Stimulated activated CD8-positive, alpha-beta memory T cell treated with anti-CD3 and anti-CD28 coated beads, Interleukin-7, amount 100 ng/mL, for 48 hours (primary cell): ENCODE measurements around the gene STIM1.
A peak's percentile ranks its signal among the peaks of the same experiment; 100 is the strongest.
"Not testable (repeated sequence)": the region's sequence is repeated elsewhere in the genome, so short reads cannot be mapped to it uniquely, and the experiment has no call there.

ENCODE experiments used
- DNase-seq, 2 donors: peaks; one replicate each; pipeline ENCODE4 v3.0.0-alpha.2; 2020; ENCODE audit warnings: low read depth in 1 of 2; ENCODE audit errors: extremely low read depth in 1 of 2

Gene STIM1

DNA sequence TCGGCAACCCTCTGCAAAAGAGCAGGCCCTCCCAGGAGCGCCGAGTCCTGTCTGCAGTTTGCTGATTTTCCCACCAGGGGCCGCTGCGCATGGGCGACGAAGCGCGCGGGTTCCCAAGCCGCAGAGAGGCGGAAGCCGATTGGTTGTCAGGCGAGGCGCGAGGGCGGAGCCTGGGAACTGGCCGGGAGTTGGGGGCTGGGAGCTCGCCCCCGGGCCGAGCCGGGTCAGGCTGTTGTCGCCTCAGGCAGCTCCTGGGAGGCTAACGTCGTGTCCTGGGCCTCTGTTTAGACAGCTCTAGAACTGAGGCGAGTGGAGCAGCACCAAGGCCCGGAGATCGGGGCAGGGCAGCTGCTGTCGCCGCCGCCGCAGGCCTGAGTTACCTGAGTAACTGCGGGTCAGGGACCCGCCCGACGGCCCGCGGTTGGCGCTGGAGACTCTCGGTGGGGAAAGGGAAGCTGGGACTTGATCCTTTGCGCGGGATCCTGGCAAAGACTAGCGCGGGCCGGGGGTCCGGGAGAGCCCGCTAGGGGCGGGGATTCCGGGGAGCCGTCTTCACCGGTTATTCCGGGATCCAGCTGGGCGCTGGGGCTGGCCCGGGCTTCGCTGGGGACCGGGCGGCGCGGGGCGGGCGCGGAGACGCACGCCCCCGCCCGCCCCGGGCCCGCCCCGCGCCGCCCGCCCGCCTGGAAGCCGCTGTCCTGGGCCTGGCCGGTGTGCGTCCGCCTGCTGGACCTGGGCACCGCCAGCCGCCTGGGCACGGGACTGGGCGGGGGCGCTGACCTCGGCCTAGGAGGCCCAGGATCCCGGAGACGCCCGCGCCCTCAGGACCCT lies at the start of gene STIM1:
TSS of gene STIM1 (plus strand) at position 688 of the 831 bp plus-strand sequence. CDS start 607 bp downstream, outside the sequence.
- peak; percentile 95 to 98 for DNase-seq

GRCh38 chr11:3807909-3808860 lies 47.3 kb upstream of the STIM1 start, which contains the start of gene PGAP2:
TSS of gene PGAP2 (plus strand) at chr11:3808560. CDS start at chr11:3811260, 2,700 bp downstream.
- peak in 1 of 2 donors; percentile 29 for DNase-seq

DNA sequence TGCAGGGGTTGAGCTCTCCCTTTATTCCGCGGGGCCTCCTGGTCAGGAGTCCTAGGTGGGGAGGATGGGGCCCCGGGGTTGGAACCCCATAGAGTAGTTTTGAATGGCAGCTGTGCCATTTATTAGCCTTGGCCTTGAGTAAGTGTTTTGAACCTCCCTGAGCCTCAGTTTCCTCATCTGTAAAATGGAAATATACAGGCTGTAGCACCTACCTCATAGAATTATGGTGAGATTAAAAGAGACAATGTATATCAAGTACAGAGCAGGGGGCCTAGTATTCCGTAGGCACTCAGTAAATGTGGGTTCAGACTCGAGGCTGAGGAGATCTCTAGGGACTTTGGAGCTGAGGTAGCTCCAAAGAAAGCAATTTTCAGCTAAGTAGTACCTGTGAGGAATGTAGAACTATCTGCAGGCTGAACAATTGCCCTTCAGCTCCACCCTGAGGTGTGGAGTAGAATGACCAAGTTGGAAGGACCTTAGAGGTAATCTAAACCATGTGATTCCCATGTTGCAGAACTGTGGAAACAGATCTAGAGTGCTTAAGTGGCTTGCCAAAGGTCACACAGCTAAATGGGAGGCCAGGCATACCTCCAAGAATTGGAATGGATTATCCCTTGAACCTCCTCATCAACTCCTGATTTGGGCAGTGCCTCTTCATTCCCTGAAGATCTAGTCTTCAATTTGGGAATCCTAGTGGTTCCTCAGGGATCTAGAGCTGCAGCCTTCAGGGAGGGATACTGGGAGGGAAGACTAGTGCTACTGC lies 46.4 kb upstream of the STIM1 start:
- DNase-seq = no peak

DNA sequence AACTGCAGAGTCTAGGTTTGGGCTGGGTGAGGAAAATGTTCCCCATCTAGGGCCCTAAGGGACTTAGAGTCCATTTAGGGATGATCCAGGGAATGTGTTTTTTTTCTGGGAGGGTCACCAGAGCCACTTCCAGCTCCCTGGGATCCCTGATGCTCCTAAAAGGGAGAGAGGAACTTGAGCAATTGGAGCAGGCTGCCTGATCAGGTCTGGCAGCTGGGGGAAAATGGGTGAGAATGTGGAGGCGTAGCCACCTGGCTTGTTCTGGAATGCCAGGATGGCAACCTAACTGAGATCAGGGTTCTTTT lies 45.9 kb upstream of the STIM1 start:
- DNase-seq = no peak

GRCh38 chr11:3810446-3810845 lies 45.0 kb upstream of the STIM1 start:
- no peak for DNase-seq

GRCh38 chr11:3810951-3811350 lies 44.5 kb upstream of the STIM1 start:
- no peak for DNase-seq

DNA sequence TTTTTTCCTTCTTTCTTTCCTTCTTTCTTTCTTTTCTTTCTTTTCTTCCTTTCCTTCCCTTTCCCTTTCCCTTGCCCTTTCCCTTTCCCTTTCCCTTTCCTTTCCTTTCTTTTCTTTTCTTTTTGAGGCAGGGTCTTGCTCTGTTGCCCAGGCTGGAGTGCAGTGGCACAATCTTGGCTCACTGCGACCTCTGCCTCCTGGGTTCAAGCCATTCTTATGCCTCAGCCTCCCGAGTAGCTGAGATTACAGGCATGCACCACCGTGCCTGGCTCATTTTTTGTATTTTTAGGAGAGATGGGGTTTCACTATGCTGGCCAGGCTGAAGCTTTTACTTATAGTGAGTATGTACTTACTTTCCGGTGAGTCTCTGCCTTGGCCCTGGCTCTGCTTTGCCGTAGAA lies 40.6 kb upstream of the STIM1 start:
- DNase-seq = not testable (repeated sequence)

DNA sequence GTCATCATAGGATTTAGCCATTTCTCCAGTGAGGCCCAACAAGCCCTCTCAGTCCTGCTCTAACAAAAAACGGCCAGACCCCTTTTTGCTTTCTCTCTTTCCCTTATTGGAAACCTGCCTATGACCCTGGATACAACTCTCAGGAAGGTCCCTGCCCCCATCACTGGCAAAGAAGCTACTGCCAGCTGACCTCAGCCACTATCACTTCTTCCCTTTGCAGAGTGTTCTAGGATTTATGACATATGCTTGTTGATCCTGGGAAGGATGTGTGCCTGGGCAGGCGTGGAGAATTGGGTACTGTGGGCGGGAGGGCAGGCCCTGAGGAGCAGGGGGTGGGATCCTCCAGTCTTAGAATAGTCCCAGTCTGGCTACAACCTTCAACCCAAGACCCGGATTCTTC lies 39.6 kb upstream of the STIM1 start:
- no peak for DNase-seq

DNA sequence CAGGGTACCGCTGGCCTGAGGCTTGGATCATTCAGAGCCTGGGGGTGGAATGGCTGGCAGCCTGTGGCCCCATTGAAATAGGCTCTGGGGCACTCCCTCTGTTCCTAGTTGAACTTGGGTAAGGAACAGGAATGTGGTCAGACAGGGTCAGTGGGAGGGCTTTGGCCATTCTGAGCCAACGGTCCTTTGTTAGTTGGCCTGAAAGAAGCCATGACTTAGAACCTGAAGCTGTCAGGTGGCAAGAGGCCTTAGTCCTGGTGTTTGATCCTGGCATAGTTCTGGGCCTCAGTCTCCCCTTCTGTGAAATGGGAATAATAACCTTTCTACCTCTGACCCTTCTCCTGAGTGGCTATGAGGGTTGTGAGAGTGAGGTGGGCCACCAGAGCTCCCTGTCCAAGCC lies 38.8 kb upstream of the STIM1 start:
- DNase-seq = no peak

GRCh38 chr11:3817181-3817800 lies 38.2 kb upstream of the STIM1 start:
- no peak for DNase-seq

- no peak for DNase-seq
These were observed 34.5 kb upstream of the STIM1 start for GRCh38 chr11:3820971-3821370.

DNA sequence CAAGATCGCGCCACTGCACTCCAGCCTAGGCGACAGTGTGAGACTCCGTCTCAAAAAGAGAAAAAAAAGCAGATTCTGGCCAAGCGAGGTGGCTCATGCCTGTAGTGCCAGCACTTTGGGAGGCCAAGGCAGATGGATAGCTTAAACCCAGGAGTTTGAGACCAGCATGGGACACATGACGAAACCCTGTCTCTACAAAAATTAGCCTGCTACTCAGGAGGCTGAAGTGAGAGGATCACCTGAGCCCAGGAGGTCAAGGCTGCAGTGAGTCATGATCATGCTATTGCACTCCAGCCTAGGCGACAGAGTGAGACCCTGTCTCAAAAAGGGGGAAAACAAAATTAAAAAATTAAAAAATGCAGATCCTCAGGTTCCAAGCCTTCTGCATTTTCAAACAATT lies 33.2 kb upstream of the STIM1 start:
- DNase-seq = no peak

DNA sequence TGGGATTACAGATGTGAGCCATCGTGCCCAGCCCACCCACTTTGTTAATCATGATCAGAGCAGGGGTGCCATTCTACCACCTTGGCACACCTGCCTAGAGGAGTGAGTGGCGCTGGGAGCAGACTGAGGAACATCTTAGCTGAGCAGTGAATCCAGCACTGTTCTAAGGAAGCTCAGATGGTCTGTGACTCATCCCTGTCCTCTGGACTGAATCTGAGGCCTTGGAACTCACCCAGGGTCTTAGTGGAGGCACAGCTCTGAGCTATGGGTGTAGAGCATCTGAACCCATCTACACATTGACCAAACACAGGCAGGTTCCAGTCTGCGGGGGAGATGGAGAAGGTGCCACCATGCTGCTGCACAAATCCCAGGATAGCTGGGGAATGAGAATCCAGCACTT lies 32.2 kb upstream of the STIM1 start:
- DNase-seq = no peak

- no peak for DNase-seq
These were observed 31.5 kb upstream of the STIM1 start for GRCh38 chr11:3823762-3824506.

- peak in 1 of 2 donors; percentile 76 for DNase-seq
These were observed 30.6 kb upstream of the STIM1 start for GRCh38 chr11:3824714-3825472.

DNA sequence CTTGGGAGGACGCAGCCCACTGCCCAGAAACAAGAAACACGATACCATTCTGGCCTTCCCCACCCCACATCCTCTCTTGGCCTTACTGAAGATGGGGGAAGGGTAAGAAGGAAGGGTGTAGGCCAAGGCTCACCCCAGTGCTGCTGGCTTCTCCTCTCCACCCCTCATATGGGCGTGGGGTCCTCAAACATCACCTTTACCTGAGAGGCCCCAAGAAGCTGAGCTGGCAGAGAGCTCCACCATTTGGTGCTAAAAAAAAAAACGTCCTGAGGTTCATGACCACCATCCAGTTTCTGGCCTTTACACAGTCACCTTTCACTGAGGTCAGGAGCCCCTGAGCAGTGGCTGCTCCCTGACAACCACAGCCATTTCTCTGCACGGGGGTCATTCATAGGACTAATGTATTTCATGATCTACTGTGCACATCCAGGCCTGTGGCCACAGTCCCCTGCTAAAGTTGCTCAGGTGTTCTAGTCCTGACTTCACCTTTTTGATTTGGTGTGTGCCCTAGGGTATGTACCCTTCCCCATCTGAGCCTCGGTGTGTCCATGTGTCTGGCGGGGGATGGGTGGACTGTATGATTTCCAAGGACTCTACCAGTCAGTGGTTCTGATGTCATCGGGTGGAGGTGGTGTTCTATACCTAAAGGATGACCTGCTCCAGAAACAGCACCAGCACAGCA lies 29.9 kb upstream of the STIM1 start:
- no peak for DNase-seq

GRCh38 chr11:3826721-3827120 lies 28.7 kb upstream of the STIM1 start:
- DNase-seq = no peak

DNA sequence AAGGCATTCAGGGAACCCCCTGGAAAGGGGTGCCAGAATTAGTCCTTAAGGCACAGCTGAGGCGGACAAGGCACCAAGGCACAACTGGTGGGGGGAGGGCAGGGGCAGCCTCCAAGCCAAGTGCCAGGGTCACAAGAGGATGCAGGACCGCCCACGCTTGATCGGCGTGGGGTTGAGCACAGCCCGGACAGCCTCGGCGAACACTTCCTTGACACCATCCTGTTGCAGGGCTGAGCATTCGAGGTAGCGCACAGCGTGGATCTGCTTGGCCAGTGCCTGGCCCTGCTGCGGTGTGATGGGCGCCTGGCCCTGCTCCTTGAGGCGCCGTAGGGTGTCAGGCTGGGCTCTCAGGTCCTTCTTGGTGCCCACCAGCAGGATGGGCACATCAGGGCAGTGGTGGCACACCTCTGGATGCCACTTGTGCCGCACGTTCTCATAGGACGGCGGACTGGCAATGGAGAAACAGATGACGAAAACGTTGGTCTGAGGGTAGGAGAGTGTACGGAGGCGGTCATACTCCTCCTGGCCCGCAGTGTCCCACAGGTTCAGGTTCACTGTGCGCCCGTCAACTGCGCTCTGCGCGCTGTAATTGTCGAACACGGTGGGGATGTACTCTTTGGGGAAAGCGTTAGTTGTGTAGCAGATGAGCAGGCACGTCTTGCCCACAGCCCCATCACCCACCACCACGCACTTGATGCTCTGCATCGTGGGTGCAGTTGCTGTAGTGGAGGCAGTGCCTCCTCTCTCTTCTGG lies 27.9 kb upstream of the STIM1 start:
- DNase-seq = no peak
